MM.1S (cell line): Measurements from ENCODE around the gene FARP1.

Experiments used
- DNase-seq: peaks from one replicate; pipeline ENCODE4 v3.0.0-alpha.2; 2015
- H2AFZ ChIP-seq: fragments of 300-600 bp; sonication (generic); 2 replicates; pipeline ENCODE4 v1.6.0; 2016; ENCODE audit warnings: antibody characterized with exemption, low read length
- H3F3A ChIP-seq: fragments of 300-600 bp; sonication (generic); 2 replicates; pipeline ENCODE4 v1.6.1; 2016; ENCODE audit warnings: mild to moderate bottlenecking, antibody characterized with exemption, low read length, moderate library complexity, mixed read lengths; ENCODE audit not compliant: insufficient read depth
- H3K27ac ChIP-seq: fragments of 300-600 bp; sonication (generic); 2 replicates; pipeline ENCODE4 v1.5.1; 2016; ENCODE audit warnings: mild to moderate bottlenecking, low read length
- H3K27me3 ChIP-seq: fragments of 300-600 bp; sonication (generic); replicated peaks from 2 replicates; pipeline ENCODE4 v1.6.0; 2016; ENCODE audit warnings: low read length; ENCODE audit not compliant: insufficient read depth
- H3K36me3 ChIP-seq: fragments of 300-600 bp; sonication (generic); replicated peaks from 2 replicates; pipeline ENCODE4 v1.6.1; 2016; ENCODE audit warnings: mild to moderate bottlenecking, low read length, mixed read lengths; ENCODE audit not compliant: insufficient read depth
- H3K4me1 ChIP-seq: fragments of 300-600 bp; sonication (generic); 2 replicates; pipeline ENCODE4 v1.6.1; 2016; ENCODE audit warnings: low read length, mixed read lengths
- H3K4me2 ChIP-seq: fragments of 300-600 bp; sonication (generic); 2 replicates; pipeline ENCODE4 v1.6.0; 2016; ENCODE audit warnings: low read depth, low read length
- H3K4me3 ChIP-seq: fragments of 300-600 bp; sonication (generic); 2 replicates; pipeline ENCODE4 v1.5.1; 2016; ENCODE audit warnings: low read length, mixed read lengths
- H3K79me2 ChIP-seq: fragments of 300-600 bp; sonication (generic); 2 replicates; pipeline ENCODE4 v1.6.1; 2016; ENCODE audit warnings: mixed run types, low read length, mixed read lengths
- H3K9ac ChIP-seq: fragments of 300-600 bp; sonication (generic); 2 replicates; pipeline ENCODE4 v1.6.1; 2016; ENCODE audit warnings: low read length, mixed read lengths
- H3K9me2 ChIP-seq: fragments of 300-600 bp; sonication (generic); replicated peaks from 2 replicates; pipeline ENCODE4 v1.6.1; 2016; ENCODE audit warnings: mild to moderate bottlenecking, low read length, mixed read lengths; ENCODE audit not compliant: insufficient read depth
- H3K9me3 ChIP-seq: fragments of 300-600 bp; sonication (generic); replicated peaks from 2 replicates; pipeline ENCODE4 v1.6.1; 2016; ENCODE audit warnings: mild to moderate bottlenecking, low read length, mixed read lengths; ENCODE audit not compliant: insufficient read depth
- H4K20me1 ChIP-seq: fragments of 300-600 bp; sonication (generic); 2 replicates; pipeline ENCODE4 v1.6.1; 2016; ENCODE audit warnings: mild to moderate bottlenecking, low read length, moderate library complexity, mixed read lengths; ENCODE audit not compliant: insufficient read depth
- EZH2 ChIP-seq: fragments of 300-600 bp; sonication (generic); optimal IDR thresholded peaks from 2 replicates; pipeline ENCODE3; 2017; ENCODE audit warnings: low read depth, mild to moderate bottlenecking, antibody characterized with exemption, low read length, mixed read lengths
- EZH2phosphoT487 ChIP-seq: fragments of 300-600 bp; sonication (generic); IDR thresholded peaks from 2 replicates; pipeline ENCODE4 v1.6.1; 2018; ENCODE audit warnings: antibody characterized with exemption, low read length
- TF ChIP-seq, protein P1 (sequence below): fragments of 300-600 bp; sonication (generic); IDR thresholded peaks from 2 replicates; pipeline ENCODE4 v1.5.1; 2016; ENCODE audit warnings: antibody characterized with exemption, low read length, mixed read lengths

FARP1 gene

DNA sequence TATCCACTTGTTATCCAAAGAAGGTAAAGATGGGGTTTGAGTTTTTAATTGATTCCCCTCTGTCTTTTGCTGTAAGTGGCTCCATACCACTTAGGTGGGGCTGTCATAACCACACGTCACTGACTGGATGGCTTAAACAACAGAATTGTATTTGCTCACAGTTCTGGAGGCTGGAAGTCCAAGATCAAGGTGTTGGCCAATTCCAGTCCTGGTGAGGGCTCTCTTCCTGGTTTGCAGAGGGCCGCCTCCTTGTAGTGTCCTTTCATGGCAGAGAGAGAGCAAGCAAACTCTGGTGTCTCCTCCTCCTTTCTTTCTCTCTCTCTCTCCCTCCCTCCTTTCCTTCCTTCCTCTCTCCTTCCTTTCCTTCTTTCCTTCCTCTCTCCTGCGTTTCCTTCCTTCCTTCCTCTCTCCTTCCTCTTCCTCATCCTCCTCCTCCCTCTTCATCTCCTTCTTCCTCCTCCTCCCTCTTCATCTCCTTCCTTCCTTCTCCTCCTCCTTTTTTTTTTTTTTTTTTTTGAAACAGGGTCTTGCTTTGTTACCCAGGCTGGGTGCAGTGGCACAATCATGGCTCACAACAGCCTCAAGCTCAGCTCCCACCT is 174.8 kb downstream of the FARP1 start:
- Histone ChIP-seq H3K4me3 (no peak overlapping the region), H2AFZ (no peak overlapping the region), H3F3A (no peaks in the 10 kb centered on the region), H3K27me3 (no peaks in the 10 kb centered on the region), H3K27ac (no peak overlapping the region), H3K4me2 (no peak overlapping the region), H4K20me1 (no peaks in the 10 kb centered on the region), H3K79me2 (no peaks in the 10 kb centered on the region), H3K4me1 (no peaks in the 10 kb centered on the region), H3K9ac (no peak overlapping the region), H3K36me3 (no peaks in the 10 kb centered on the region), H3K9me3 (no peaks in the 10 kb centered on the region), H3K9me2 (no peaks in the 10 kb centered on the region)
- DNase-seq, result no peak
- no peak for TF ChIP-seq EZH2phosphoT487
- TF ChIP-seq EZH2, result no peak
- TF ChIP-seq, protein P1, sequence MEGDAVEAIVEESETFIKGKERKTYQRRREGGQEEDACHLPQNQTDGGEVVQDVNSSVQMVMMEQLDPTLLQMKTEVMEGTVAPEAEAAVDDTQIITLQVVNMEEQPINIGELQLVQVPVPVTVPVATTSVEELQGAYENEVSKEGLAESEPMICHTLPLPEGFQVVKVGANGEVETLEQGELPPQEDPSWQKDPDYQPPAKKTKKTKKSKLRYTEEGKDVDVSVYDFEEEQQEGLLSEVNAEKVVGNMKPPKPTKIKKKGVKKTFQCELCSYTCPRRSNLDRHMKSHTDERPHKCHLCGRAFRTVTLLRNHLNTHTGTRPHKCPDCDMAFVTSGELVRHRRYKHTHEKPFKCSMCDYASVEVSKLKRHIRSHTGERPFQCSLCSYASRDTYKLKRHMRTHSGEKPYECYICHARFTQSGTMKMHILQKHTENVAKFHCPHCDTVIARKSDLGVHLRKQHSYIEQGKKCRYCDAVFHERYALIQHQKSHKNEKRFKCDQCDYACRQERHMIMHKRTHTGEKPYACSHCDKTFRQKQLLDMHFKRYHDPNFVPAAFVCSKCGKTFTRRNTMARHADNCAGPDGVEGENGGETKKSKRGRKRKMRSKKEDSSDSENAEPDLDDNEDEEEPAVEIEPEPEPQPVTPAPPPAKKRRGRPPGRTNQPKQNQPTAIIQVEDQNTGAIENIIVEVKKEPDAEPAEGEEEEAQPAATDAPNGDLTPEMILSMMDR, result no peak

DNA sequence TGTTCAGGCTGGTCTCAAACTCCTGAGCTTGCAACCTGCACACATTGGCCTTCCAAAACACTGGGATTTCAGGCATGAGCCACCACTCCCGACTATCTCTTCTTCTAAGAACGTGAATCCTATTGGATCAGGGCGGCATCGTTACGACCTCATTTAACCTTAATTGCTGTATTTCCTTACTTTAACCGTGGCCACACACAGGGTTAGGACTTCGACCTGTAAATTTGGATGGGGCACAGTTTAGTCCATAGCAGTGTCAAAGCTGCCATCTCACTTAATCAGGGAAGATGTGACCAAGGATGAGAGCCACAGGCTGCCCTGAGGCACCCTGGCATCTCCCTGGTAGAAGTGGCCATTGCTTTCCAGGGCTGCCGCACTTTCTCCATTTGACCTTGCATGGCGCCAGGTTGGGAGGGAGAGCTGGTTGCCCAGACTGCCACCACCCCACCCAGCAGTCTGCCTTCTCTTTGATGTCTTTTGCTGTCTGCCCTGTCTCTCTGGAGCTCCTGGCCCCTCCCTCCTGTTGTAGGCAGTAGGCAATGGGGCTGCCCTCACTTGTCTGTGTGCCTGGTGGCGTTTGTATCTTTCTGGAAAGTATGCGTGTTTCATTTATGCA is 175.5 kb downstream of the FARP1 start:
- no peaks in the 10 kb centered on the region for H3F3A ChIP-seq
- H3K27ac ChIP-seq, result no peak overlapping the region
- H2AFZ ChIP-seq, result no peak overlapping the region
- H3K27me3 ChIP-seq, result no peaks in the 10 kb centered on the region
- TF ChIP-seq EZH2phosphoT487 (no peak), EZH2 (no peak)
- TF ChIP-seq, protein P1, result no peak
- H3K36me3 ChIP-seq, result no peaks in the 10 kb centered on the region
- no peaks in the 10 kb centered on the region for H3K79me2 ChIP-seq
- H3K9me3 ChIP-seq, result no peaks in the 10 kb centered on the region
- DNase-seq, result no peak
- H3K4me3 ChIP-seq, result no peak overlapping the region
- H4K20me1 ChIP-seq, result no peaks in the 10 kb centered on the region
- H3K4me2 ChIP-seq, result no peak overlapping the region
- H3K9me2 ChIP-seq, result no peaks in the 10 kb centered on the region
- no peaks in the 10 kb centered on the region for H3K4me1 ChIP-seq
- H3K9ac ChIP-seq, result no peak overlapping the region

DNA sequence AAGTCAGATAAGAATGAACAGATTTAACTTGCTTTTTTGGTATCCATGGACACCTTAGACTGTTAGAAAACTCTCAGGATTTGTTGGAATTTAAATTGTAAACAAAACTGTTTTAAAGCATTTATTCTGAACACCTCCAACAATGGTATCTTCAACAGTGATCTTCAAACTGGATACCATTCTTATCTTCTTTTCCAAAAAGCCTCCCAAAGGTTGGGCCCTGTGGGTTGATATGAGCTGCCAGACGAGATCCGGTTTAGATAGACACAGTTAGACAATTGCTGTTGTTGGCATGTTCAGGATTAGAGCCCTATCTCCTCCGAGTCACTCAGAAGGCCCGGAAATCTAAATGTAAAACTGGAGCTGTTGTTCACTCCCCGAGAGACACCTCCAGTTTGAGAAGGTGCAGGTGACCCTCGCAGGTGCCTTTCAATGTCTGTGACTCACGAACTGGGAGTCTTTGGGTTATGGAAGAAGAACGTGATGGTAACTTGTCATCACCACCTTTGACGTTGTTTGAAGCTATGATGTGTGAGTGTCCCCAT is 177.7 kb downstream of the FARP1 start:
- no peaks in the 10 kb centered on the region for H3K36me3 ChIP-seq
- H3K4me1 ChIP-seq, result no peaks in the 10 kb centered on the region
- H3K4me3 ChIP-seq, result no peak overlapping the region
- no peak overlapping the region for H3K4me2 ChIP-seq
- no peaks in the 10 kb centered on the region for H3K9me2 ChIP-seq
- no peaks in the 10 kb centered on the region for H4K20me1 ChIP-seq
- no peaks in the 10 kb centered on the region for H3F3A ChIP-seq
- TF ChIP-seq EZH2phosphoT487 (no peak), EZH2 (no peak)
- TF ChIP-seq, protein P1, result no peak
- H3K79me2 ChIP-seq, result no peaks in the 10 kb centered on the region
- H3K27me3 ChIP-seq, result no peaks in the 10 kb centered on the region
- no peak overlapping the region for H3K27ac ChIP-seq
- no peak for DNase-seq
- H2AFZ ChIP-seq, result no peak overlapping the region
- no peaks in the 10 kb centered on the region for H3K9me3 ChIP-seq
- no peak overlapping the region for H3K9ac ChIP-seq
